SU-DHL-6 (cell line): ENCODE data around the gene GPR68.

Source experiments
- CTCF ChIP-seq: fragments of 200-600 bp; sonication (generic); IDR thresholded peaks from one replicate; pipeline ENCODE4 v1.5.1; 2017; ENCODE audit warnings: antibody characterized with exemption, mild to moderate bottlenecking, low read length, moderate library complexity; ENCODE audit not compliant: insufficient read depth, poor library complexity, severe bottlenecking
- EZH2phosphoT487 ChIP-seq: fragments of 200-600 bp; sonication (generic), shearing (Covaris generic); conservative IDR thresholded peaks from 2 replicates; pipeline ENCODE4 v1.6.1; 2018; ENCODE audit warnings: mild to moderate bottlenecking, antibody characterized with exemption, low read length, moderate library complexity, mixed read lengths

GRCh38 chr14:91283666-91284065 lies 39.2 kb upstream of the GPR68 start:
- TF ChIP-seq CTCF, result no peak
- TF ChIP-seq EZH2phosphoT487, result no peak
